HepG2 (cell line): ENCODE results near the gene TTLL4. TPM values are rescaled to one million over a fixed set of nuclear protein-coding genes. Genes with fewer than 3 reads are reported as not detected.

Experiments used
- CC2D1A ChIP-seq: sonication (generic); formaldehyde crosslinking; IDR thresholded peaks from 2 replicates; pipeline ENCODE4 v1.8.1; 2023; ENCODE audit warnings: mild to moderate bottlenecking, missing genetic modification reagents
- DNMT1 ChIP-seq: sonication (generic); formaldehyde crosslinking; IDR thresholded peaks from 2 replicates; pipeline ENCODE4 v1.5.1; 2020; ENCODE audit warnings: mild to moderate bottlenecking, missing genetic modification reagents
- ELF1 ChIP-seq: sonication (generic); formaldehyde crosslinking; IDR thresholded peaks from 2 replicates; pipeline ENCODE4 v1.4.0; 2020; ENCODE audit warnings: missing genetic modification reagents
- EZH2 ChIP-seq: conservative IDR thresholded peaks from 2 replicates; pipeline ENCODE4 v1.6.1; 2012; ENCODE audit warnings: mild to moderate bottlenecking, low read depth, low read length, moderate library complexity
- FOXP4 ChIP-seq: sonication (generic); formaldehyde crosslinking; IDR thresholded peaks from 2 replicates; pipeline ENCODE4 v1.4.0; 2020; ENCODE audit warnings: missing genetic modification reagents
- GABPA ChIP-seq, 2 experiments: IDR thresholded peaks; 2 replicates each; pipeline ENCODE4 v1.6.1; 2011 to 2016; ENCODE audit warnings: low read depth in 2 of 2, low read length in 1 of 2, missing biosample characterization in 1 of 2, missing genetic modification characterization in 1 of 2
- NRL ChIP-seq: sonication (generic); formaldehyde crosslinking; IDR thresholded peaks from 2 replicates; pipeline ENCODE4 v1.5.0; 2020; ENCODE audit warnings: missing genetic modification reagents, mild to moderate bottlenecking, moderate library complexity, borderline replicate concordance
- RBM39 ChIP-seq: fragments of 200-400 bp; formaldehyde crosslinking; IDR thresholded peaks from one replicate; pipeline ENCODE4 v1.6.1; 2018; ENCODE audit warnings: antibody characterized with exemption, mild to moderate bottlenecking, low read depth, low read length; ENCODE audit not compliant: poor library complexity, severe bottlenecking
- RNF219 ChIP-seq: sonication (generic); formaldehyde crosslinking; IDR thresholded peaks from 2 replicates; pipeline ENCODE4 v1.5.0; 2020; ENCODE audit warnings: mild to moderate bottlenecking, missing genetic modification reagents
- SOX5 ChIP-seq: IDR thresholded peaks from 2 replicates; pipeline ENCODE4 v1.6.1; 2016; ENCODE audit warnings: borderline replicate concordance
- SP4 ChIP-seq: sonication (generic); formaldehyde crosslinking; IDR thresholded peaks from 2 replicates; pipeline ENCODE4 v1.8.1; 2023; ENCODE audit warnings: mild to moderate bottlenecking, missing genetic modification reagents
- SPEN ChIP-seq: sonication (generic); formaldehyde crosslinking; IDR thresholded peaks from 2 replicates; pipeline ENCODE4 v1.5.1; 2020; ENCODE audit warnings: low read depth, mild to moderate bottlenecking, missing genetic modification reagents
- THAP7 ChIP-seq: sonication (generic); formaldehyde crosslinking; IDR thresholded peaks from 2 replicates; pipeline ENCODE4 v1.8.1; 2023; ENCODE audit warnings: mild to moderate bottlenecking, missing genetic modification reagents
- ZFP1 ChIP-seq: IDR thresholded peaks from 2 replicates; pipeline ENCODE4 v1.6.1; 2016
- ZNF3 ChIP-seq: IDR thresholded peaks from 2 replicates; pipeline ENCODE4 v1.7.0; 2017; ENCODE audit warnings: inconsistent platforms
- ZNF547 ChIP-seq: sonication (generic); formaldehyde crosslinking; IDR thresholded peaks from 2 replicates; pipeline ENCODE4 v1.5.1; 2020; ENCODE audit warnings: mild to moderate bottlenecking, missing genetic modification reagents
- ZNF556 ChIP-seq: sonication (generic); formaldehyde crosslinking; IDR thresholded peaks from 2 replicates; pipeline ENCODE4 v1.4.0; 2020; ENCODE audit warnings: mild to moderate bottlenecking, missing genetic modification reagents, borderline replicate concordance
- ZNF678 ChIP-seq: sonication (generic); formaldehyde crosslinking; IDR thresholded peaks from 2 replicates; pipeline ENCODE4 v1.4.0; 2020; ENCODE audit warnings: mild to moderate bottlenecking, missing genetic modification reagents
- ZNF776 ChIP-seq: sonication (generic); formaldehyde crosslinking; IDR thresholded peaks from 2 replicates; pipeline ENCODE4 v1.4.0; 2020; ENCODE audit warnings: mild to moderate bottlenecking, missing genetic modification reagents
- ZNF850 ChIP-seq: sonication (generic); formaldehyde crosslinking; conservative IDR thresholded peaks from 2 replicates; pipeline ENCODE4 v1.9.0; 2021; ENCODE audit warnings: mild to moderate bottlenecking, missing genetic modification reagents
- polyA plus RNA-seq, 8 experiments: library from polyadenylated mRNA; depleted of rRNA in 3 of 8; stranded (reverse) in 7 of 8; unstranded in 1 of 8; fragments of >200 nt; fragmentation: Illumina TruSeq in 4 of 8; extraction: Trizol in 4 of 8; gene quantifications; 2 replicates each; pipeline versions ENCODE4 v1.2.1 to v1.2.3, GENCODE V29; 2011 to 2016; ENCODE audit warnings: low read depth in 4 of 8, missing spikeins in 1 of 8, mixed read lengths in 1 of 8; ENCODE audit not compliant: insufficient read depth in 1 of 8
- total RNA-seq, 5 experiments: library from RNA; depleted of rRNA; stranded (reverse); fragments of >200 nt; fragmentation: Illumina TruSeq; extraction: Trizol; gene quantifications; 2 replicates each; pipeline ENCODE4 v1.2.3, GENCODE V29; 2016; ENCODE audit warnings: low read depth in 1 of 5
- TF ChIP-seq, protein P1 (sequence below): conservative IDR thresholded peaks from 2 replicates; pipeline ENCODE4 v1.6.1; 2018; ENCODE audit warnings: missing genetic modification reagents
- TF ChIP-seq, protein P2 (sequence below): sonication (generic); formaldehyde crosslinking; IDR thresholded peaks from 2 replicates; pipeline ENCODE4 v1.4.0; 2020; ENCODE audit warnings: missing genetic modification reagents; ENCODE audit errors: not compliant biosample characterization

Gene TTLL4
- total and polyA plus RNA-seq, 2 of the 13 experiments (the other 11 are each of a cell fraction or from before 2014, with no cell fraction given): 77.5 to 84.6 TPM

- 0 out of 2 replicates have a peak, but pooled peaks have one; percentile 22 for TF ChIP-seq FOXP4 (CRISPR knock-in tag)
- peak; percentile 97 for TF ChIP-seq SPEN (CRISPR knock-in tag)
- TF ChIP-seq, protein P1, sequence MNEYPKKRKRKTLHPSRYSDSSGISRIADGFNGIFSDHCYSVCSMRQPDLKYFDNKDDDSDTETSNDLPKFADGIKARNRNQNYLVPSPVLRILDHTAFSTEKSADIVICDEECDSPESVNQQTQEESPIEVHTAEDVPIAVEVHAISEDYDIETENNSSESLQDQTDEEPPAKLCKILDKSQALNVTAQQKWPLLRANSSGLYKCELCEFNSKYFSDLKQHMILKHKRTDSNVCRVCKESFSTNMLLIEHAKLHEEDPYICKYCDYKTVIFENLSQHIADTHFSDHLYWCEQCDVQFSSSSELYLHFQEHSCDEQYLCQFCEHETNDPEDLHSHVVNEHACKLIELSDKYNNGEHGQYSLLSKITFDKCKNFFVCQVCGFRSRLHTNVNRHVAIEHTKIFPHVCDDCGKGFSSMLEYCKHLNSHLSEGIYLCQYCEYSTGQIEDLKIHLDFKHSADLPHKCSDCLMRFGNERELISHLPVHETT (CRISPR knock-in tag): peak; percentile 64
- TF ChIP-seq, protein P2, sequence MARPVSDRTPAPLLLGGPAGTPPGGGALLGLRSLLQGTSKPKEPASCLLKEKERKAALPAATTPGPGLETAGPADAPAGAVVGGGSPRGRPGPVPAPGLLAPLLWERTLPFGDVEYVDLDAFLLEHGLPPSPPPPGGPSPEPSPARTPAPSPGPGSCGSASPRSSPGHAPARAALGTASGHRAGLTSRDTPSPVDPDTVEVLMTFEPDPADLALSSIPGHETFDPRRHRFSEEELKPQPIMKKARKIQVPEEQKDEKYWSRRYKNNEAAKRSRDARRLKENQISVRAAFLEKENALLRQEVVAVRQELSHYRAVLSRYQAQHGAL: no peak
- no peak; the same call in 1 of the 2 replicates for TF ChIP-seq ZNF678 (CRISPR knock-in tag)
- no peak; the same call in 1 of the 2 replicates for TF ChIP-seq ELF1 (CRISPR knock-in tag)
- TF ChIP-seq GABPA (IDR thresholded peaks at IDR 0.05; ENCODE audit: low read depth, low read length): peak; percentile 47; the same call in 1 of the 2 replicates
- peak; percentile 84 for TF ChIP-seq GABPA (CRISPR knock-in tag; IDR thresholded peaks at IDR 0.05; ENCODE audit: low read depth)
- TF ChIP-seq ZNF776 (CRISPR knock-in tag): peak; percentile 95; the same call in 1 of the 2 replicates
- TF ChIP-seq ZNF556 (CRISPR knock-in tag): peak; percentile 95; the same call in 1 of the 2 replicates
- peak; percentile 94 for TF ChIP-seq SP4 (CRISPR knock-in tag)
- TF ChIP-seq EZH2: no peak
- peak; percentile 25; the same call in 1 of the 2 replicates for TF ChIP-seq THAP7
- TF ChIP-seq CC2D1A: peak; percentile 16; the same call in 1 of the 2 replicates
- peak; percentile 100 for TF ChIP-seq DNMT1
- peak; percentile 57 for TF ChIP-seq RBM39
- no peak for TF ChIP-seq ZNF850 (CRISPR knock-in tag)
- TF ChIP-seq RNF219: 0 out of 2 replicates have a peak, but pooled peaks have one; percentile 8
- no peak for TF ChIP-seq ZNF3 (CRISPR knock-in tag)
- no peak; the same call in none of the 2 replicates for TF ChIP-seq SOX5 (CRISPR knock-in tag)
- no peak for TF ChIP-seq ZFP1
- TF ChIP-seq NRL (CRISPR knock-in tag): peak; percentile 96
- peak; percentile 93 for TF ChIP-seq ZNF547 (CRISPR knock-in tag)
Measured at GRCh38 chr2:218710687-218711549, at the start of gene TTLL4 (continued).
